ENCODE data around the gene MFSD8. TPM values are rescaled to one million over a fixed set of nuclear protein-coding genes. Genes with fewer than 3 reads are reported as not detected.

The MFSD8 gene
- total RNA-seq, 1 donor from 2014 or later, result 23.0 TPM

DNA sequence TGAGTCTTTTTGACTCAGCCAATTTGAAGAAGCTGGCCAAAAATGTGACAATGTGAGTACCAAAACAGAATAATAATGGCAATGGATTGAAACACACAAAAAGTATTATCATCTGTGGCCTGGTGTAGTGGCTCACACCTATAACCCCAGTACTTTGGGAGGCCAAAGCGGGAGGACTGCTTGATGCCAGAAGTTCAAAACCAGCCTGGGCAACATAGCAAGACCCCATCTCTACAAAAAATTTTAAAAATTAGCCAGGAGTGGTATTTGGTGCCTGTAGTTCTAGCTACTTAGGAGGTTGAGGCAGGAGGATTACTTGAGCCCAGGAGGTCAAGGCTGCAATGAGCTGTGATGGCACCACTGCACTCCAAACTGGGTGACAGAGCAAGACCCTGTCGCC is 42.7 kb downstream of the MFSD8 start:
- Mint-ChIP-seq H3K27me3 (ENCODE audit: low read depth, unreplicated experiment) (no peaks in the 10 kb centered on the region), H3K27ac (ENCODE audit: unreplicated experiment) (no peak overlapping the region), H3K9me3 (ENCODE audit: unreplicated experiment) (peaks cover 2% of the 10 kb centered on the region), H3K4me3 (ENCODE audit: unreplicated experiment) (no peak overlapping the region), H3K4me1 (ENCODE audit: low read depth, unreplicated experiment) (no peaks in the 10 kb centered on the region), H3K36me3 (ENCODE audit: low read depth, unreplicated experiment) (peaks cover 5% of the 10 kb centered on the region)
- DNase-seq (ENCODE audit: low read depth), result no peak
- Histone ChIP-seq H2AFZ (ENCODE audit: low read depth, low read length) (no peak overlapping the region), H3K4me2 (ENCODE audit: low read length) (no peak overlapping the region), H3K27me3 (ENCODE audit: insufficient read depth, low read length) (no peaks in the 10 kb centered on the region), H3K79me2 (ENCODE audit: insufficient read depth, low read length) (no peaks in the 10 kb centered on the region), H3K27ac (ENCODE audit: low read depth, low read length) (no peak overlapping the region), H3K9ac (ENCODE audit: low read length) (no peak overlapping the region), H3K4me3 (ENCODE audit: insufficient read depth, low read depth, low read length) (no peak overlapping the region), H3K36me3 (ENCODE audit: insufficient read depth, low read length) (peaks cover 6% of the 10 kb centered on the region), H3K9me3 (ENCODE audit: insufficient read depth, low read depth, low read length) (no peaks in the 10 kb centered on the region), H3K4me1 (ENCODE audit: insufficient read depth, low read length) (no peaks in the 10 kb centered on the region), H4K20me1 (ENCODE audit: insufficient read depth, low read length) (no peaks in the 10 kb centered on the region)
- FAIRE-seq, result no peak
- no peak for TF ChIP-seq EZH2 (IDR thresholded peaks at IDR 0.05; ENCODE audit: insufficient read depth, low read length)
- TF ChIP-seq, protein P1, sequence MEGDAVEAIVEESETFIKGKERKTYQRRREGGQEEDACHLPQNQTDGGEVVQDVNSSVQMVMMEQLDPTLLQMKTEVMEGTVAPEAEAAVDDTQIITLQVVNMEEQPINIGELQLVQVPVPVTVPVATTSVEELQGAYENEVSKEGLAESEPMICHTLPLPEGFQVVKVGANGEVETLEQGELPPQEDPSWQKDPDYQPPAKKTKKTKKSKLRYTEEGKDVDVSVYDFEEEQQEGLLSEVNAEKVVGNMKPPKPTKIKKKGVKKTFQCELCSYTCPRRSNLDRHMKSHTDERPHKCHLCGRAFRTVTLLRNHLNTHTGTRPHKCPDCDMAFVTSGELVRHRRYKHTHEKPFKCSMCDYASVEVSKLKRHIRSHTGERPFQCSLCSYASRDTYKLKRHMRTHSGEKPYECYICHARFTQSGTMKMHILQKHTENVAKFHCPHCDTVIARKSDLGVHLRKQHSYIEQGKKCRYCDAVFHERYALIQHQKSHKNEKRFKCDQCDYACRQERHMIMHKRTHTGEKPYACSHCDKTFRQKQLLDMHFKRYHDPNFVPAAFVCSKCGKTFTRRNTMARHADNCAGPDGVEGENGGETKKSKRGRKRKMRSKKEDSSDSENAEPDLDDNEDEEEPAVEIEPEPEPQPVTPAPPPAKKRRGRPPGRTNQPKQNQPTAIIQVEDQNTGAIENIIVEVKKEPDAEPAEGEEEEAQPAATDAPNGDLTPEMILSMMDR (IDR thresholded peaks at IDR 0.05; ENCODE audit: insufficient read depth, low read depth, low read length), result no peak

DNA sequence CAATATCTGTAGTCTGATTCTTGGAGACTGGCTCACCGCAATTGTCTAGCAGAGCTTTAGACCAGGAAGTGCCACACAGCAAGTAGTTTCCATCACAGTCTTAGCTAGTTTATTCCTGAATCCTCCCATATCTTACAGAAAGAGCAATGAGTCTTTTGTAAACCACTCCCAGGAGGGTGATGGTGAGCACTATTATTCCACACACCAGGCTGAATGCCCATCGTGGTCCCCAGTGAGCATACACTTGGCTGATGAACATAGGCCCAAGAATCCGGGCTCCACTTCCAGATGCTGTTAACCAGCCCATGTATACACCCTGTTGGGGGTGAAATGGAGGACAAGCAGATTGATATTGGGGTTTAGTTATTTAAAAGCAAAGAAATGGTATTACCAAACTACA is 44.5 kb downstream of the MFSD8 start:
- H2AFZ ChIP-seq (ENCODE audit: low read depth, low read length), result no peak overlapping the region
- H3K27me3 ChIP-seq (ENCODE audit: insufficient read depth, low read length), result no peaks in the 10 kb centered on the region
- H3K4me3 Mint-ChIP-seq (ENCODE audit: unreplicated experiment), result no peak overlapping the region
- H3K4me1 Mint-ChIP-seq (ENCODE audit: low read depth, unreplicated experiment), result no peaks in the 10 kb centered on the region
- DNase-seq (ENCODE audit: low read depth) (no peak), FAIRE-seq (no peak)
- H3K79me2 ChIP-seq (ENCODE audit: insufficient read depth, low read length), result no peaks in the 10 kb centered on the region
- H3K9me3 Mint-ChIP-seq (ENCODE audit: unreplicated experiment), result peaks cover 2% of the 10 kb centered on the region
- no peaks in the 10 kb centered on the region for H3K27me3 Mint-ChIP-seq (ENCODE audit: low read depth, unreplicated experiment)
- no peaks in the 10 kb centered on the region for H3K4me1 ChIP-seq (ENCODE audit: insufficient read depth, low read length)
- no peak overlapping the region for H3K27ac ChIP-seq (ENCODE audit: low read depth, low read length)
- no peak overlapping the region for H3K27ac Mint-ChIP-seq (ENCODE audit: unreplicated experiment)
- peaks cover 5% of the 10 kb centered on the region for H3K36me3 Mint-ChIP-seq (ENCODE audit: low read depth, unreplicated experiment)
- H3K9me3 ChIP-seq (ENCODE audit: insufficient read depth, low read depth, low read length), result no peaks in the 10 kb centered on the region
- no peaks in the 10 kb centered on the region for H4K20me1 ChIP-seq (ENCODE audit: insufficient read depth, low read length)
- no peak overlapping the region for H3K9ac ChIP-seq (ENCODE audit: low read length)
- TF ChIP-seq, protein P1 (IDR thresholded peaks at IDR 0.05; ENCODE audit: insufficient read depth, low read depth, low read length), result no peak
- TF ChIP-seq EZH2 (IDR thresholded peaks at IDR 0.05; ENCODE audit: insufficient read depth, low read length), result no peak
- no peak overlapping the region for H3K4me2 ChIP-seq (ENCODE audit: low read length)
- H3K4me3 ChIP-seq (ENCODE audit: insufficient read depth, low read depth, low read length), result no peak overlapping the region
- H3K36me3 ChIP-seq (ENCODE audit: insufficient read depth, low read length), result peaks cover 6% of the 10 kb centered on the region

DNA sequence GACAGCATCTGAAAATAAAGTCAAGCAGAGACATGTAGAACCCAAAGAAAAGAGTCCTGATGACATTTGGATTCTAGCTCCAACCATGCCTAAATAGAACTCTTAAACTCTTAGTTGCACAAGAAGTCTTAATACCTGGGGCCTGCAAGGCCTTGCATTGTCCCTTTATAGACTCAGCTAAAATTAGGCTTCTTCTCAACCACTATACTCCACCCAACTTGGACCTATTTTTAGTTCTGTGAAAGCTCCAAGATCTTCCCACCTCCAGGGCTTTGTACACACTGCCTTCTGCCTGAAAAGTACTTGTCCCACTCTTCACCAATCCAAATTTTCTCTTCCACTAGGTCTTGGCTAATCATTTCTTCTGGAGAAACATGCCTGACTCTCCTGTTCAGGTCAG is 47.8 kb downstream of the MFSD8 start:
- Histone ChIP-seq H3K36me3 (ENCODE audit: insufficient read depth, low read length) (peaks cover 6% of the 10 kb centered on the region), H3K9me3 (ENCODE audit: insufficient read depth, low read depth, low read length) (no peaks in the 10 kb centered on the region), H3K79me2 (ENCODE audit: insufficient read depth, low read length) (no peaks in the 10 kb centered on the region), H2AFZ (ENCODE audit: low read depth, low read length) (no peak overlapping the region), H3K27me3 (ENCODE audit: insufficient read depth, low read length) (no peaks in the 10 kb centered on the region), H3K4me2 (ENCODE audit: low read length) (no peak overlapping the region), H3K27ac (ENCODE audit: low read depth, low read length) (no peak overlapping the region), H3K9ac (ENCODE audit: low read length) (no peak overlapping the region), H3K4me3 (ENCODE audit: insufficient read depth, low read depth, low read length) (no peak overlapping the region), H4K20me1 (ENCODE audit: insufficient read depth, low read length) (no peaks in the 10 kb centered on the region), H3K4me1 (ENCODE audit: insufficient read depth, low read length) (no peaks in the 10 kb centered on the region)
- H3K27me3 Mint-ChIP-seq (ENCODE audit: low read depth, unreplicated experiment), result no peaks in the 10 kb centered on the region
- H3K4me3 Mint-ChIP-seq (ENCODE audit: unreplicated experiment), result no peak overlapping the region
- H3K9me3 Mint-ChIP-seq (ENCODE audit: unreplicated experiment), result no peaks in the 10 kb centered on the region
- FAIRE-seq, result no peak
- TF ChIP-seq, protein P1 (IDR thresholded peaks at IDR 0.05; ENCODE audit: insufficient read depth, low read depth, low read length), result no peak
- TF ChIP-seq EZH2 (IDR thresholded peaks at IDR 0.05; ENCODE audit: insufficient read depth, low read length), result no peak
- H3K36me3 Mint-ChIP-seq (ENCODE audit: low read depth, unreplicated experiment), result peaks cover 3% of the 10 kb centered on the region
- no peak for DNase-seq (ENCODE audit: low read depth)
- no peaks in the 10 kb centered on the region for H3K4me1 Mint-ChIP-seq (ENCODE audit: low read depth, unreplicated experiment)
- no peak overlapping the region for H3K27ac Mint-ChIP-seq (ENCODE audit: unreplicated experiment)
